SW 1271 (cell line): ENCODE results near the gene MCCC2.
"Not testable (repeated sequence)": the region's sequence is repeated elsewhere in the genome, so short reads cannot be mapped to it uniquely, and the experiment has no call there.

Experiments used
- DNase-seq, 2 experiments: peaks; one replicate each; lab custom pipeline; 2025; lab: John Stamatoyannopoulos, UW

MCCC2 gene

GRCh38 chr5:71597001-71597400, 9.9 kb downstream of the MCCC2 start:
- no peak for DNase-seq

- no peak for DNase-seq
These were observed 13.6 kb downstream of the MCCC2 start for GRCh38 chr5:71600783-71601182.

GRCh38 chr5:71601222-71602026, 14.3 kb downstream of the MCCC2 start:
- DNase-seq = peak; percentile 83 to 97

GRCh38 chr5:71609916-71610315, 22.8 kb downstream of the MCCC2 start:
- not testable (repeated sequence) for DNase-seq

GRCh38 chr5:71615809-71616208, 28.7 kb downstream of the MCCC2 start:
- DNase-seq = no peak

- DNase-seq = no peak
These were observed 33.5 kb downstream of the MCCC2 start for GRCh38 chr5:71620630-71621029.

GRCh38 chr5:71621268-71621667, 34.1 kb downstream of the MCCC2 start:
- DNase-seq = no peak

- DNase-seq = no peak
These were observed 34.6 kb downstream of the MCCC2 start for GRCh38 chr5:71621741-71622140.

- no peak for DNase-seq
These were observed 36.2 kb downstream of the MCCC2 start for GRCh38 chr5:71623221-71623794.

- DNase-seq = no peak
These were observed 42.8 kb downstream of the MCCC2 start for GRCh38 chr5:71629950-71630349.

GRCh38 chr5:71631070-71631469, 43.9 kb downstream of the MCCC2 start:
- DNase-seq = no peak

- DNase-seq = no peak
These were observed 45.0 kb downstream of the MCCC2 start for GRCh38 chr5:71632168-71632567.

- DNase-seq = no peak
These were observed 46.4 kb downstream of the MCCC2 start for GRCh38 chr5:71633255-71634155.

- DNase-seq = no peak
These were observed 50.0 kb downstream of the MCCC2 start for GRCh38 chr5:71637133-71637532.

- no peak for DNase-seq
These were observed 53.3 kb downstream of the MCCC2 start for GRCh38 chr5:71640408-71640807.

- DNase-seq = no peak
These were observed 57.9 kb downstream of the MCCC2 start for GRCh38 chr5:71645030-71645429.

- not testable (repeated sequence) for DNase-seq
These were observed 63.8 kb downstream of the MCCC2 start for GRCh38 chr5:71650940-71651339.

- DNase-seq = no peak
These were observed 64.4 kb downstream of the MCCC2 start for GRCh38 chr5:71651579-71651978.

GRCh38 chr5:71652349-71652748, 65.2 kb downstream of the MCCC2 start:
- no peak for DNase-seq

- no peak for DNase-seq
These were observed 65.8 kb downstream of the MCCC2 start for GRCh38 chr5:71652803-71653543.

- no peak for DNase-seq
These were observed 71.9 kb downstream of the MCCC2 start for GRCh38 chr5:71658916-71659662.
